Stimulated activated CD8-positive, alpha-beta memory T cell treated with anti-CD3 and anti-CD28 coated beads, Interleukin-15, amount 100 ng/mL, for 1 hour (primary cell): Measurements from ENCODE around the gene LRRC74B.
"Not testable (repeated sequence)": the region's sequence is repeated elsewhere in the genome, so short reads cannot be mapped to it uniquely, and the experiment has no call there.

Experiments
- DNase-seq: peaks from one replicate; pipeline ENCODE4 v3.0.0-alpha.2; 2020; ENCODE audit warnings: low read depth

The LRRC74B gene

GRCh38 chr22:21032037-21032867 is 13.5 kb upstream of the LRRC74B start, which contains the start of gene SLC7A4:
SLC7A4 (minus strand) TSS chr22:21032561; CDS start chr22:21031812, 749 bp downstream.
- DNase-seq: no peak

- no peak for DNase-seq
Measured at GRCh38 chr22:21032868-21033688, 12.7 kb upstream of the LRRC74B start.

GRCh38 chr22:21033895-21034294 is 11.9 kb upstream of the LRRC74B start:
- DNase-seq: no peak

DNA sequence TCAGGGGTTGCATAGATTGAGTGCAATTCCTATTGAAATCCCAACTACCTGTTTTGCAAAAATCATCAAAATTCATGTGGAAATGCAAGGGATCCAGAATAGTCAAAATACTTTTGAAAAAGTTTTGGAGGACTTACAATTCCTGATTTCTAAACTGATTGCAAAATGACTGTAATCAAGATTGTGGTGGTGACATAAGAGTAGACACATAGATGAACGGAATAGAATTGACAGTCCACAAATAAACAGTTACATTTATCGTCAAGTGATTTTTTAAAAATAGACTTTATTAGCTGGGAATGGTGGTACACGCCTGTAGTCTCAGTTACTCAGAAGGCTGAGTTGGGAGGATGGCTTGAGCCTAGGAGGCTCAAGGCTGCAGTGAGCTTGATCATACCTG is 10.8 kb upstream of the LRRC74B start:
- no peak for DNase-seq

- DNase-seq: no peak
Measured at GRCh38 chr22:21038405-21038804, 7.3 kb upstream of the LRRC74B start.

- not testable (repeated sequence) for DNase-seq
Measured at GRCh38 chr22:21039158-21039557, 6.6 kb upstream of the LRRC74B start.

DNA sequence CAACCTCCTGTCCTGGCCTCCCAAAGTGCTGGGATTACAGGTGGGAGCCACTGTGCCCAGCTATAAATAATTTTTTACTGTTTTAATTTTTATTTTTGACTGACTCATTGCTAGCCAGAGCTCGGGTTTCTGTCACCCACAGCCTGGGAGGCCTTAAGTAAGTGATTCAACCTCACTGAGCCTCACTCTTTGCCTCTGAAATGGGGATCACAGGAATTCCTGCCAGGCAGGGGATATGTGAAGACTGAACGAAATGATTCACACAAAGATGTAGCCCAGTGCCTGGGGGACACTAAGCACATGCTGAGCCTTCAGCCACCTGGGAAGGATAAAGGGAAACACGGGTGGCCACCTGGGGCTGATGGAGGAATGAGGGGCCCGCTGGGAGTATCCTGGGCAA is 3.8 kb upstream of the LRRC74B start:
- no peak for DNase-seq

DNA sequence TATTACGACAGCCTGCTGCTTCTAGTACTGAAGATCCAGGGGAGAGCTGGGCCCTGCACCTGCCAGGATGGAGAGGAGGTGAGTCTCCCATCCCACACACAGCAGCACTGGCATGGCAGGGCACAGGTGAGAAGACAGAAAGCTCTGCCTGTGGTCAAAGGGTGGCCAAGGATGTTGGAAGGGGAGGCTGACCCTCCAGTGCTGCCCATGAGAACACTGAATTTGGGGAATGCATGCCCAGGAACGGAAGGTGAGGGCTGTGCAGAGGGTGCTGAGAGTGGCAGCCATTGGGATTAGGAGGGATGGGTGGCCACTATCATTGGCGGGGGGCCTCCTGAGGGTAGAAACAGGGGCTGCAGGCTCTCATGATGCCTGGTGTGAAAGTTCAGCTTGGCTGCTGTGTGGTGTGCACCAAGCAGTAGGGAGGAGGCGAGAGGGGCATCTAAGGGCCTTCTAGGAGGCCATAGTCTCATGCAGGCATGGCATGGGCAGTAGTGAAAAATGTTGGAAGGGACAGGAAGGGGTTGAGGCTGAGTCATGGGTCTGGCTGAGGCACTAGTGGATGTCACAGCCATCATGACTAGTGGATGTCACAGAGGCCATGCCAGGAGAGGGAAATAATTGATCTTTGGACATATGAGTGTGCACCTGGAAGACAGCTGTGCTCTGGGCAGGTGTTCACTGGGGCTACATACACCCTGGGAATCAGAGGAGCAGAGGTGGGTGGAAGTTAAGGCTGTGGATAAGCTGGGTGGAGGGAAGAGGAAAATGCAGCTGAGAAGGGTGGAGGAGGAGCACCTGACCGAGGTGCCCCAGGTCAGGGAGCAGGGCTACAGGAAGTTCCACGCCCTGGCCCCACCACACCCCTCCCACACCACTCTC is 2.5 kb upstream of the LRRC74B start:
- no peak for DNase-seq

DNA sequence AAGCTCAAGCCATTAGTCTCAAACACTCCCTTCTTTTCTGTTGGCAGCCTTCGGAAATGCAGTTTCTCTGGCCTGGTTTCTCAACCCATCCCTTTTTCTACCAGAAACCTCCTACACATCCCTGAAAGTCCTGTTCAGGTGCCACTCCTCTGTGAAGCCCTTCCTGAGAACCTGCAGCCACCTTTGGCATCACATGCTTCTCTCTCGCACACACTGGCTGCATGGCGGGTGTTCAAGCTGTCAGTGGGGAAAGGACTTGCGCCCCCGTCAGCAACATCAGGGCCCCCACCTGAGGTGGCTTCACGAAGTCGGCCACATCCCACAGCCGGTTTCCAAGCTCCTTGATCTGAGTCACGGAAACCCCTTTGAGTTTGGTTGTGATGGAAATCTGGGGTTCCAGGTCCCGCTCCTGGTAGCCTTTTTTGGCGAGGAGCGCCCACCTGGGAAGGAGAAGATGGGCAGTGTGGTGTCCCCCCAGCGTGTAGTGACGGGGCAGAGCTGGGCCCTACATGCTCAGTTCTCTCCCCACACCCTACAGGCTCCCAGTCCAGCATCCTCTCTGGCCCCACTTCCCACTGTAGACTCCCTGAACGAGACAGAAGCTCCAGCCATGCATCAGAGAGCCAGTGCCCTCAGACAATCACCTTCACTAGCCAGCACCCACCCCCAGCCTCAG is 1.7 kb upstream of the LRRC74B start:
- DNase-seq: no peak

- DNase-seq: no peak
Measured at GRCh38 chr22:21044931-21045584, 688 bp upstream of the LRRC74B start.

GRCh38 chr22:21047035-21047661 is 1.4 kb downstream of the LRRC74B start:
- DNase-seq: no peak

DNA sequence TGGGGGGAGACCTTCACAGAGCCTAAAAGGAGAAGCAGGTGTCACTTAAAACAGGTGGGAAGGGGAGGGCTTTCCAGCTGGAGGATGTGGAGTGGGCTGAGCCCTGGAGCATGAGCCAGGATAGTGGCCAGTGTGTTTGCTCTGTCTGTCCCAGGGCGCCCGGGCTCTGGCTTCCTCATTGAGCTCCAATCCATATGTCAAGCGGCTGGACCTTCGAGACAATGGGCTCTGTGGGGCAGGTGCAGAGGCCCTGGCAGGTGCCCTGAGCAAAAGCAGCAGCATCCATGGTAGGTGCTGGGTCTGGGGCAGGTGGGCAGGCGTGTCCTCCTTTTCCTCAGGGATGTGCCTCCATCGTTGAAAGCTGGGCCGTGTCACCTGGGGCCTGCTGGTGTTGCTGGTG is 2.0 kb downstream of the LRRC74B start:
- DNase-seq: no peak

GRCh38 chr22:21048448-21048847 is 2.7 kb downstream of the LRRC74B start:
- not testable (repeated sequence) for DNase-seq

GRCh38 chr22:21048965-21049364 is 3.2 kb downstream of the LRRC74B start:
- not testable (repeated sequence) for DNase-seq

- no peak for DNase-seq
Measured at GRCh38 chr22:21051145-21051830, 5.5 kb downstream of the LRRC74B start.

GRCh38 chr22:21051831-21052400 is 6.2 kb downstream of the LRRC74B start:
- no peak for DNase-seq

GRCh38 chr22:21052715-21053459 is 7.1 kb downstream of the LRRC74B start:
- no peak for DNase-seq

DNA sequence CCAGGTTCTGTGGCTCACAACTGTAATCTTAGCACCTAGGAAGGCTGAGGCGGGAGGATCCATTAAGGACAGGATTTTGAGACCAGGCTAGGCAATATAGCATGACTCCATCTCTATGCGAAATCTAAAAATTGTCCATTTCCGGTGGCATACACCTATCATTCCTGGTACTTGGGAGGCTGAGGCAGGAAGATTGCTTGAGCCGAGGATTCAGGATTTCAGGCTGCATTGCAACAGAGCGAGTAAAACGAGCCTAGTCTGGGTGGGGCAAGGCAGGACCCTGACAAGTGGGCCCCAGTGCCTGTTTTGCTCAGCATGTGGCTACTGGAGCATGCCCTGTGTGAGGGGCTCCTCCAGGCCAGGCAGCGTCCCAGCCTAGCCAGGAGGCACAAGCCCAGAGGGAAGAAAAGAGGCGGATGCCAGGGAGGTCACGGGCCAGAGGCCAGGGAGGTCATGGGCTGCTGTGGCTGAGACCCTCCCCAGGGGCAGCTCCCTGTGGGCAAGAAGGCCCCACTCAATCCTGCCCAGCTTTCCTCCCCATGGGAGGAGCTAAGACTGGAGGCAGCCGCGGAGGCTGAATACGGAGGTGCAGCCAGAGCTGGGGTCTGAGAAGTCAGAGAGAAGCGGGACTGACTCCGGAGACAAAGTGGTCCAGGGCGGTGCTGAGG is 8.4 kb downstream of the LRRC74B start:
- DNase-seq: no peak
